ENCODE results near the gene PPT2. TPM values are rescaled to one million over a fixed set of nuclear protein-coding genes. Genes with fewer than 3 reads are reported as not detected.

PPT2 gene
- total RNA-seq, 4 donors from 2014 or later = 42.8 to 183 (median 72.2) TPM

GRCh38 chr6:32117461-32117860 lies 36.5 kb upstream of the PPT2 start:
- no peak for TF ChIP-seq POLR2AphosphoS5 (IDR thresholded peaks at IDR 0.05)
- no peak for TF ChIP-seq POLR2A (IDR thresholded peaks at IDR 0.05)
- TF ChIP-seq EP300 (IDR thresholded peaks at IDR 0.05) = no peak
- no peak for TF ChIP-seq CTCF (IDR thresholded peaks at IDR 0.05)
- Histone ChIP-seq H3K36me3 (peaks cover 68% of the 10 kb centered on the region), H3K27me3 (no peaks in the 10 kb centered on the region), H3K4me1 (peaks cover 37% of the 10 kb centered on the region), H3K9me3 (no peaks in the 10 kb centered on the region), H3K27ac (no peak overlapping the region), H3K4me3 (no peak overlapping the region)
- 80% methylated on average over 6 of the region's 9 CpGs for WGBS
- no peak for DNase-seq (ENCODE audit: low spot score in 2 of 2)

GRCh38 chr6:32118782-32119628 lies 34.9 kb upstream of the PPT2 start:
- Histone ChIP-seq H3K4me1 (peaks cover 24% of the 10 kb centered on the region), H3K4me3 (no peak overlapping the region), H3K9me3 (no peaks in the 10 kb centered on the region), H3K27me3 (no peaks in the 10 kb centered on the region), H3K27ac (peak overlapping the region; percentile 15), H3K36me3 (peaks cover 77% of the 10 kb centered on the region)
- peak; percentile 88 to 92 for DNase-seq (ENCODE audit: low spot score in 2 of 2)
- TF ChIP-seq CTCF (IDR thresholded peaks at IDR 0.05) = peak; percentile 67 to 92
- no peak for TF ChIP-seq EP300 (IDR thresholded peaks at IDR 0.05)
- WGBS = 25% methylated on average over 17 of the region's 17 CpGs

- TF ChIP-seq POLR2A (IDR thresholded peaks at IDR 0.05) = no peak
- TF ChIP-seq CTCF (IDR thresholded peaks at IDR 0.05) = no peak
- no peak for TF ChIP-seq EP300 (IDR thresholded peaks at IDR 0.05)
- TF ChIP-seq POLR2AphosphoS5 (IDR thresholded peaks at IDR 0.05) = no peak
- H3K27ac ChIP-seq = no peak overlapping the region
- peaks cover 90% of the 10 kb centered on the region for H3K36me3 ChIP-seq
- H3K4me3 ChIP-seq = no peak overlapping the region
- H3K9me3 ChIP-seq = no peaks in the 10 kb centered on the region
- H3K27me3 ChIP-seq = no peaks in the 10 kb centered on the region
- DNase-seq (ENCODE audit: low spot score in 2 of 2) = no peak
- WGBS = 91% methylated on average over 12 of the region's 12 CpGs
- H3K4me1 ChIP-seq = peaks cover 11% of the 10 kb centered on the region
Observed at GRCh38 chr6:32120573-32121059, 33.3 kb upstream of the PPT2 start.

GRCh38 chr6:32123681-32124080 lies 30.3 kb upstream of the PPT2 start:
- Histone ChIP-seq H3K27ac (no peak overlapping the region), H3K4me1 (peaks cover 36% of the 10 kb centered on the region), H3K36me3 (peaks cover 71% of the 10 kb centered on the region), H3K9me3 (no peaks in the 10 kb centered on the region), H3K4me3 (no peak overlapping the region), H3K27me3 (no peaks in the 10 kb centered on the region)
- DNase-seq (ENCODE audit: low spot score in 2 of 2) = no peak
- 79% methylated on average over 4 of the region's 4 CpGs for WGBS
- TF ChIP-seq CTCF (IDR thresholded peaks at IDR 0.05) (no peak), POLR2AphosphoS5 (IDR thresholded peaks at IDR 0.05) (no peak), POLR2A (IDR thresholded peaks at IDR 0.05) (no peak)

GRCh38 chr6:32126880-32127279 lies 27.1 kb upstream of the PPT2 start:
- WGBS = 45% methylated on average over 8 of the region's 8 CpGs
- peaks cover 41% of the 10 kb centered on the region for H3K4me1 ChIP-seq
- H3K27ac ChIP-seq = no peak overlapping the region
- no peak for TF ChIP-seq POLR2A (IDR thresholded peaks at IDR 0.05)
- no peak for TF ChIP-seq CTCF (IDR thresholded peaks at IDR 0.05)
- TF ChIP-seq POLR2AphosphoS5 (IDR thresholded peaks at IDR 0.05) = no peak
- TF ChIP-seq EP300 (IDR thresholded peaks at IDR 0.05) = no peak
- no peaks in the 10 kb centered on the region for H3K27me3 ChIP-seq
- no peak for DNase-seq (ENCODE audit: low spot score in 2 of 2)
- H3K9me3 ChIP-seq = no peaks in the 10 kb centered on the region
- H3K4me3 ChIP-seq = peak overlapping the region; percentile 97
- H3K36me3 ChIP-seq = peaks cover 41% of the 10 kb centered on the region

Data from suprapubic skin (tissue), 4 donors.